LNCaP clone FGC (cell line): ENCODE results near the gene GALNT6.

Source experiments
- DNase-seq: peaks from one replicate; pipeline ENCODE4 v3.0.0-alpha.2; 2011; ENCODE audit warnings: low read depth
- H3K4me3 ChIP-seq: 2 replicates; pipeline ENCODE4 v1.5.1; 2011; ENCODE audit warnings: mild to moderate bottlenecking, low read depth, low read length, control low read depth
- CTCF ChIP-seq: IDR thresholded peaks from 2 replicates; pipeline ENCODE4 v1.5.1; 2012; ENCODE audit warnings: mild to moderate bottlenecking; ENCODE audit not compliant: control insufficient read depth, insufficient read depth; ENCODE audit errors: extremely low read depth

GALNT6 gene

GRCh38 chr12:51399891-51400290 is 8.7 kb upstream of the GALNT6 start:
- no peak for DNase-seq
- no peak for TF ChIP-seq CTCF
- no peak overlapping the region for H3K4me3 ChIP-seq

- H3K4me3 ChIP-seq, result no peak overlapping the region
- TF ChIP-seq CTCF, result no peak
- no peak for DNase-seq
Measured at GRCh38 chr12:51397670-51398069, 6.5 kb upstream of the GALNT6 start.

- DNase-seq, result no peak
- TF ChIP-seq CTCF, result no peak
Measured at GRCh38 chr12:51395283-51396230, 4.4 kb upstream of the GALNT6 start.

GRCh38 chr12:51393676-51394545 is 2.7 kb upstream of the GALNT6 start:
- TF ChIP-seq CTCF, result no peak
- no peak for DNase-seq
- no peak overlapping the region for H3K4me3 ChIP-seq

More at GRCh38 chr12:51395283-51396230, 4.4 kb upstream of the GALNT6 start:
- H3K4me3 ChIP-seq, result no peak overlapping the region

GRCh38 chr12:51392556-51393237 is 1.5 kb upstream of the GALNT6 start:
- no peak overlapping the region for H3K4me3 ChIP-seq
- no peak for TF ChIP-seq CTCF
- no peak for DNase-seq

- H3K4me3 ChIP-seq, result no peak overlapping the region
- TF ChIP-seq CTCF, result no peak
- no peak for DNase-seq
Measured at GRCh38 chr12:51390891-51391282, 319 bp downstream of the GALNT6 start.
